Mesendoderm (in vitro differentiated cells): Measurements from ENCODE around the gene UFD1.

Experiments
- DNase-seq: peaks from one replicate; pipeline ENCODE4 v3.0.0; 2013
- H2AK5ac ChIP-seq: 2 replicates; pipeline ENCODE4 v1.6.1; 2013; ENCODE audit warnings: low read length, inconsistent platforms
- H2BK120ac ChIP-seq: 2 replicates; pipeline ENCODE4 v1.6.1; 2013; ENCODE audit warnings: low read depth, mild to moderate bottlenecking, low read length, moderate library complexity, mixed read lengths
- H2BK15ac ChIP-seq: replicated peaks from 2 replicates; pipeline ENCODE4 v1.6.1; 2013; ENCODE audit warnings: low read depth, mild to moderate bottlenecking, moderate library complexity
- H2BK5ac ChIP-seq: 2 replicates; pipeline ENCODE4 v1.6.1; 2013; ENCODE audit warnings: low read length, inconsistent platforms
- H3K18ac ChIP-seq: 2 replicates; pipeline ENCODE4 v1.6.1; 2013; ENCODE audit warnings: mild to moderate bottlenecking, low read length, mixed read lengths
- H3K23ac ChIP-seq: one replicate; pipeline ENCODE4 v1.6.1; 2013; ENCODE audit warnings: low read length
- H3K27ac ChIP-seq: 2 replicates; pipeline ENCODE4 v1.5.1; 2013; ENCODE audit warnings: low read depth, mild to moderate bottlenecking, inconsistent platforms, low read length, moderate library complexity
- H3K27me3 ChIP-seq: 2 replicates; pipeline ENCODE4 v1.6.1; 2013; ENCODE audit warnings: low read length, control low read depth, mild to moderate bottlenecking, inconsistent platforms; ENCODE audit not compliant: insufficient read depth, poor library complexity
- H3K36me3 ChIP-seq: 2 replicates; pipeline ENCODE4 v1.6.1; 2013; ENCODE audit warnings: low read length, inconsistent platforms; ENCODE audit not compliant: control insufficient read depth, insufficient read depth
- H3K4ac ChIP-seq: one replicate; pipeline ENCODE4 v1.6.1; 2013; ENCODE audit warnings: low read depth, mild to moderate bottlenecking, low read length, moderate library complexity
- H3K4me1 ChIP-seq: 2 replicates; pipeline ENCODE4 v1.6.1; 2013; ENCODE audit warnings: low read depth, low read length, inconsistent platforms; ENCODE audit not compliant: control insufficient read depth
- H3K4me2 ChIP-seq: 2 replicates; pipeline ENCODE4 v1.6.1; 2013; ENCODE audit warnings: low read length
- H3K4me3 ChIP-seq: 2 replicates; pipeline ENCODE4 v1.5.1; 2013; ENCODE audit warnings: mild to moderate bottlenecking, low read length
- H3K56ac ChIP-seq: one replicate; pipeline ENCODE4 v1.6.1; 2013; ENCODE audit warnings: low read length
- H3K79me1 ChIP-seq: 2 replicates; pipeline ENCODE4 v1.6.1; 2013; ENCODE audit warnings: low read length, inconsistent platforms
- H3K79me2 ChIP-seq: 2 replicates; pipeline ENCODE4 v1.6.1; 2013; ENCODE audit warnings: mild to moderate bottlenecking, low read length; ENCODE audit not compliant: control insufficient read depth, insufficient read depth
- H3K9ac ChIP-seq: 2 replicates; pipeline ENCODE4 v1.6.1; 2013; ENCODE audit warnings: low read length, inconsistent platforms
- H4K5ac ChIP-seq: one replicate; pipeline ENCODE4 v1.6.1; 2013; ENCODE audit warnings: low read length
- H4K8ac ChIP-seq: one replicate; pipeline ENCODE4 v1.6.1; 2013; ENCODE audit warnings: low read depth, mild to moderate bottlenecking, control low read depth, low read length, moderate library complexity
- WGBS: extraction: QIAGEN DNeasy Blood & Tissue Kit; methylation state at CpG from one replicate; pipeline ENCODE4 v1.1.7; 2013; ENCODE audit warnings: low lambda C conversion rate, missing lambda C conversion rate; ENCODE audit not compliant: insufficient coverage; ENCODE audit errors: extremely low coverage; 5-methylcytosine and 5-hydroxymethylcytosine counted together

Gene UFD1

DNA sequence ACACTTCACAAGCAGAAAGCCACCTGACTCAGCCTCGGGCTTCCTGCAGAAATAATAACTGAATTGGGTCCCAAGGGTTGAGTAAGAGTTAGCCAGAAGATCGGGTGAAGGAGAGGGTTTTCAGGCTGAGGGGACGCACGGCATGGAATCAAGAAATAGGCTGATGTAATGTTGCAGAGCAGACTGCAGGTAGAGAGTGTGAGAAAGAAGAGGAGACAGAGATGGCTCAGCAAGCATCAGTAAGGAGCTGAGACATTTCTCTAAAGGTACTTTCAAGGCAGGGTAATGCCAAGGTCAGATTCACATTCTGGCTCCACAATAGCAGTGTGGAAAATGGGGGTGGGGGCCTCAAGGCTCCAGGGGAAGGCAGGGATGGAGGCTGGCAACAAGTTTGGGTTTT lies 66.1 kb downstream of the UFD1 start:
- WGBS, result no CpG with 5 or more reads among the region's 4 CpGs
- peaks cover 5% of the 10 kb centered on the region for H3K36me3 ChIP-seq

GRCh38 chr22:19412478-19412877 lies 66.5 kb downstream of the UFD1 start:
- peaks cover 28% of the 10 kb centered on the region for H3K79me1 ChIP-seq
- H3K27me3 ChIP-seq, result no peaks in the 10 kb centered on the region
- H3K4me1 ChIP-seq, result no peaks in the 10 kb centered on the region
- H3K4me3 ChIP-seq, result no peak overlapping the region
- no peak overlapping the region for H4K5ac ChIP-seq
- H4K8ac ChIP-seq, result no peak overlapping the region
- peaks cover 7% of the 10 kb centered on the region for H3K36me3 ChIP-seq
- H2BK15ac ChIP-seq, result no peak overlapping the region
- no peak overlapping the region for H3K27ac ChIP-seq
- no peak overlapping the region for H2BK120ac ChIP-seq
- H3K23ac ChIP-seq, result no peak overlapping the region
- H3K18ac ChIP-seq, result no peak overlapping the region
- no peak overlapping the region for H3K4ac ChIP-seq
- no CpG with 5 or more reads among the region's 4 CpGs for WGBS
- H3K9ac ChIP-seq, result no peak overlapping the region
- H2BK5ac ChIP-seq, result no peak overlapping the region
- no peak overlapping the region for H2AK5ac ChIP-seq
- no peak overlapping the region for H3K56ac ChIP-seq
- peaks cover 45% of the 10 kb centered on the region for H3K79me2 ChIP-seq
- H3K4me2 ChIP-seq, result no peak overlapping the region
- DNase-seq, result no peak

More for the DNA sequence above, 66.1 kb downstream of the UFD1 start:
- Histone ChIP-seq H3K79me2 (peaks cover 47% of the 10 kb centered on the region), H3K4me2 (no peak overlapping the region), H2BK5ac (no peak overlapping the region), H3K27me3 (no peaks in the 10 kb centered on the region), H3K23ac (no peak overlapping the region), H3K9ac (no peak overlapping the region), H3K4me3 (no peak overlapping the region), H2AK5ac (no peak overlapping the region), H3K4me1 (no peaks in the 10 kb centered on the region), H3K27ac (no peak overlapping the region), H4K8ac (no peak overlapping the region), H4K5ac (no peak overlapping the region), H2BK15ac (no peak overlapping the region), H3K56ac (no peak overlapping the region), H3K79me1 (peaks cover 28% of the 10 kb centered on the region), H3K4ac (no peak overlapping the region), H3K18ac (no peak overlapping the region), H2BK120ac (no peak overlapping the region)
- DNase-seq, result no peak

GRCh38 chr22:19411690-19412045 lies 67.3 kb downstream of the UFD1 start:
- H3K23ac ChIP-seq, result no peak overlapping the region
- no peak for DNase-seq
- no peaks in the 10 kb centered on the region for H3K27me3 ChIP-seq
- H3K4me2 ChIP-seq, result no peak overlapping the region
- H3K18ac ChIP-seq, result no peak overlapping the region
- no peak overlapping the region for H2AK5ac ChIP-seq
- H3K4me3 ChIP-seq, result no peak overlapping the region
- H4K5ac ChIP-seq, result no peak overlapping the region
- peaks cover 40% of the 10 kb centered on the region for H3K79me2 ChIP-seq
- no peak overlapping the region for H3K27ac ChIP-seq
- H3K36me3 ChIP-seq, result peaks cover 7% of the 10 kb centered on the region
- no peak overlapping the region for H2BK5ac ChIP-seq
- H2BK120ac ChIP-seq, result no peak overlapping the region
- WGBS, result no CpG with 5 or more reads among the region's 1 CpG
- H4K8ac ChIP-seq, result no peak overlapping the region
- H3K9ac ChIP-seq, result no peak overlapping the region
- no peak overlapping the region for H3K4ac ChIP-seq
- H2BK15ac ChIP-seq, result no peak overlapping the region
- H3K56ac ChIP-seq, result no peak overlapping the region
- H3K4me1 ChIP-seq, result no peaks in the 10 kb centered on the region
- H3K79me1 ChIP-seq, result peaks cover 28% of the 10 kb centered on the region

DNA sequence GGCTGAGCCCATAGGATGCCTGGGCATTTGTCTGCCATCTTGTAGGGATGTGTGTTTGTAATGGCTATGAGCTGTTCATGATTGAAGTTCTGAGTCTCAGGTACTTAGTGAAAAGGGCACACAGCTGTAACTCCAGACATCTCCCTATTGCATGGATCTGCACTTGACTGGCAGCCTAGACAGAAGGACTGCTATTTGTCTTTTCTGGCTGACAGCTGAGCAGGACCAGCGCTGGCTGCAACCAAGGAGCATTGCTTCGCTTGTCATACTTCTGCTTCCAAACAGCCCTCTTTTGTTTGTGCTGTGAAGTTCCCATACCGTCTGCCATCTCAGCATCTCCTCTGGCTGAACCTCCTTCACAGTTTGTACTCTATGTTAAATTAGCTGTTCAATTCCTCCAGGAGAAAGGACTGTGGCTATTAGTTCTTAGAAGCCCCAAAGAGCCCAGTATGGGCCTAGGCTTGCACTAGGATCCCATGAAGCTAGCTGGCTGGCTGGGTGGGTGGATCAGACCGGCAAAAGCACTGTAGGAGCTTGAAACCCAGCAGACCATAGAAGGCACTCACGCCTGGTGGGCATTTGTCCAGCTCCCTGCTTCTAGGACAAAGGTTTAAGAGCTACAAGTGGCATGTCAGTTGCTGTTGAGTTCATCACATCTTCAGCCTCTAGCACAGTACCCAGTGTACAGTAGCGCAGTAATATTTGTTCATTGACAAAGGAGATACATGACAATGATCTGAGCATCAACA lies 67.9 kb downstream of the UFD1 start:
- Histone ChIP-seq H4K5ac (no peak overlapping the region), H3K9ac (no peak overlapping the region), H3K56ac (no peak overlapping the region), H3K4ac (no peak overlapping the region), H2BK15ac (no peak overlapping the region), H3K27ac (no peak overlapping the region), H3K4me1 (no peaks in the 10 kb centered on the region), H2BK120ac (no peak overlapping the region), H3K27me3 (no peaks in the 10 kb centered on the region), H2BK5ac (no peak overlapping the region), H3K79me1 (peaks cover 28% of the 10 kb centered on the region), H3K4me3 (no peak overlapping the region), H2AK5ac (no peak overlapping the region), H3K4me2 (no peak overlapping the region), H3K79me2 (peaks cover 36% of the 10 kb centered on the region), H3K18ac (no peak overlapping the region), H3K23ac (no peak overlapping the region), H3K36me3 (peaks cover 7% of the 10 kb centered on the region), H4K8ac (no peak overlapping the region)
- no CpG with 5 or more reads among the region's 6 CpGs for WGBS
- DNase-seq, result no peak

DNA sequence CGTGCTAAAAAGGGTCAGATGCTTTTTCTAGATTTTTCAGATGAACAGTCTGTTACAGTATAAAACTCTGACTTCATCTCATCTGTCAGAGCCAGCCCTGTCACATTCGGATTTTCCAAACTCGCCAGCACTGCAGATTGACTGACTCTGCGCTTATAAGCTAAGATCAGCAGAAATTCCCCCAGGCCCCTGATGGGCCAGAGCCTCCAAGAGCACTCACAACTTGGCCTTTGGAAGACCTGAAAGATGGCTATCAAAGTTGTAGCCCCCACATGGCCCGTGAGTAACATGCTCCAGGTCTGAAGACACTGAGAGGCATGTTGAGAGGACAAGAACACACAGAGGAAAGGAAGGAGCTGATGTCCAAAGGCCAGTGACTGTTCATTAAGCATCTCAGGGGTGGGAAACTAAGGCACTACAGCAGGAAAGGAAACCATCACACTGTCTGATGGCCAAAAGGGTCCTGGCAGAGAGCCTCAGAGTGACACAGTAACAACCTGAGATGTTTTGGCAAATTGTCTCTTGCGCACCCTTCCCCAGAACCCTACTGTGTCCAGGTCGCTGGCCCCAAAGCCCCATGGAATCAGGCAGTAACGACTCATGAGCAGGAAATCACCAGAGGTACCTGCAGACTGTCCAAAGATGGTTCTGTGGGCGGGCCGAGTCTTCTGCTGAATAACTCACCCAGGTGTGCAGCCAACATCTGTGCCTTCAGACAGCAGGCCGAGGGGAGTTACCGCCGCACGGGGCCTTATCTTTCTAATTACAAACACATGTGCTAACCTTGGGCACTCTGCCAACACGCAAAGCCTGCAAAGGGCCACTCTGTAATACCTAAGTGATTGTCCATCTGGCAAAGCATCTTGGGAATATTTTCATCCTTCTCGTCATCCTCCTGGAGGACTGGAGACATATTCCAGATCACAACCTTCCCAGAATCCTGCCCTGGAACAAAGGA lies 71.1 kb downstream of the UFD1 start:
- Histone ChIP-seq H3K36me3 (peaks cover 14% of the 10 kb centered on the region), H2AK5ac (no peak overlapping the region), H3K4me3 (no peak overlapping the region), H3K4me1 (no peaks in the 10 kb centered on the region), H2BK15ac (no peak overlapping the region), H3K27me3 (no peaks in the 10 kb centered on the region), H2BK5ac (no peak overlapping the region), H4K5ac (no peak overlapping the region), H3K18ac (no peak overlapping the region), H3K79me2 (peaks cover 20% of the 10 kb centered on the region), H3K4ac (no peak overlapping the region), H3K4me2 (no peak overlapping the region), H3K9ac (no peak overlapping the region), H3K23ac (no peak overlapping the region), H3K79me1 (peaks cover 23% of the 10 kb centered on the region), H3K56ac (no peak overlapping the region), H2BK120ac (no peak overlapping the region), H3K27ac (no peak overlapping the region), H4K8ac (no peak overlapping the region)
- DNase-seq, result no peak
- no CpG with 5 or more reads among the region's 16 CpGs for WGBS
